Activated CD4-positive, CD25-positive, alpha-beta regulatory T cell treated with anti-CD3 and anti-CD28 coated beads, Interleukin-2, amount 50 U/mL, for 16 hours (primary cell): Measurements from ENCODE around the gene TMEM101.
"Not testable (repeated sequence)": the region's sequence is repeated elsewhere in the genome, so short reads cannot be mapped to it uniquely, and the experiment has no call there.

ENCODE experiments used
- DNase-seq: peaks from one replicate; pipeline ENCODE4 v3.0.0-alpha.2; 2020; ENCODE audit warnings: low read depth, low spot score

The TMEM101 gene

GRCh38 chr17:43975898-43976297 is 38.9 kb downstream of the TMEM101 start:
- no peak for DNase-seq

GRCh38 chr17:43974382-43975266 is 40.1 kb downstream of the TMEM101 start:
- DNase-seq, result no peak

- not testable (repeated sequence) for DNase-seq
Observed at GRCh38 chr17:43972444-43973212, 42.1 kb downstream of the TMEM101 start.

- DNase-seq, result not testable (repeated sequence)
Observed at GRCh38 chr17:43971436-43971835, 43.3 kb downstream of the TMEM101 start.

- DNase-seq, result no peak
Observed at GRCh38 chr17:43970366-43970765, 44.4 kb downstream of the TMEM101 start.

- DNase-seq, result no peak
Observed at GRCh38 chr17:43967251-43967875, 47.4 kb downstream of the TMEM101 start.

- no peak for DNase-seq
Observed at GRCh38 chr17:43966276-43966675, 48.5 kb downstream of the TMEM101 start.

- DNase-seq, result no peak
Observed at GRCh38 chr17:43962479-43962878, 52.3 kb downstream of the TMEM101 start.

- DNase-seq, result no peak
Observed at GRCh38 chr17:43961954-43962353, 52.8 kb downstream of the TMEM101 start.

GRCh38 chr17:43961292-43961691 is 53.5 kb downstream of the TMEM101 start:
- not testable (repeated sequence) for DNase-seq
